HEK293 (cell line): Measurements from ENCODE around the gene HSP90AA1.

Experiments
- EGR2 ChIP-seq: fragments of 450-650 bp; formaldehyde crosslinking; IDR thresholded peaks from 2 replicates; pipeline ENCODE4 v1.5.1; 2016; ENCODE audit warnings: low read depth, missing biosample characterization, missing genetic modification characterization
- KLF1 ChIP-seq: fragments of 450-650 bp; formaldehyde crosslinking; IDR thresholded peaks from 2 replicates; pipeline ENCODE4 v1.5.1; 2016; ENCODE audit warnings: missing biosample characterization, missing genetic modification characterization
- KLF10 ChIP-seq: fragments of 450-650 bp; IDR thresholded peaks from 2 replicates; pipeline ENCODE4 v1.5.1; 2018; ENCODE audit warnings: missing biosample characterization, mild to moderate bottlenecking, missing genetic modification characterization
- KLF8 ChIP-seq: fragments of 450-650 bp; formaldehyde crosslinking; IDR thresholded peaks from 2 replicates; pipeline ENCODE4 v1.5.1; 2016; ENCODE audit warnings: missing biosample characterization, missing genetic modification characterization
- PRDM4 ChIP-seq: fragments of 450-650 bp; formaldehyde crosslinking; IDR thresholded peaks from 2 replicates; pipeline ENCODE4 v1.5.1; 2017; ENCODE audit warnings: missing biosample characterization, missing genetic modification characterization
- REPIN1 ChIP-seq: fragments of 450-650 bp; formaldehyde crosslinking; IDR thresholded peaks from 2 replicates; pipeline ENCODE4 v1.5.1; 2017; ENCODE audit warnings: missing biosample characterization, missing genetic modification characterization, low read depth
- SP3 ChIP-seq: fragments of 450-650 bp; formaldehyde crosslinking; IDR thresholded peaks from 2 replicates; pipeline ENCODE4 v1.5.1; 2016; ENCODE audit warnings: missing biosample characterization, missing genetic modification characterization
- ZBTB20 ChIP-seq: fragments of 450-650 bp; formaldehyde crosslinking; IDR thresholded peaks from 2 replicates; pipeline ENCODE4 v1.5.1; 2016; ENCODE audit warnings: missing biosample characterization, missing genetic modification characterization
- ZBTB21 ChIP-seq: fragments of 450-650 bp; formaldehyde crosslinking; IDR thresholded peaks from 2 replicates; pipeline ENCODE4 v1.5.1; 2017; ENCODE audit warnings: missing biosample characterization, missing genetic modification characterization
- ZBTB6 ChIP-seq: fragments of 450-650 bp; formaldehyde crosslinking; IDR thresholded peaks from 2 replicates; pipeline ENCODE4 v1.5.1; 2017; ENCODE audit warnings: missing biosample characterization, missing genetic modification characterization
- ZFP37 ChIP-seq: fragments of 450-650 bp; formaldehyde crosslinking; IDR thresholded peaks from 2 replicates; pipeline ENCODE4 v1.5.1; 2016; ENCODE audit warnings: missing biosample characterization, missing genetic modification characterization
- ZNF155 ChIP-seq: fragments of 450-650 bp; formaldehyde crosslinking; IDR thresholded peaks from 2 replicates; pipeline ENCODE4 v1.5.1; 2016; ENCODE audit warnings: missing biosample characterization, missing genetic modification characterization
- ZNF174 ChIP-seq: fragments of 450-650 bp; formaldehyde crosslinking; IDR thresholded peaks from 2 replicates; pipeline ENCODE4 v1.5.0; 2017; ENCODE audit warnings: missing biosample characterization, mild to moderate bottlenecking, missing genetic modification characterization
- ZNF2 ChIP-seq: fragments of 450-650 bp; formaldehyde crosslinking; IDR thresholded peaks from 2 replicates; pipeline ENCODE4 v1.5.1; 2016; ENCODE audit warnings: missing biosample characterization, missing genetic modification characterization
- ZNF239 ChIP-seq: fragments of 450-650 bp; formaldehyde crosslinking; IDR thresholded peaks from 2 replicates; pipeline ENCODE4 v1.5.1; 2016; ENCODE audit warnings: missing biosample characterization, missing genetic modification characterization
- ZNF292 ChIP-seq: fragments of 450-650 bp; formaldehyde crosslinking; IDR thresholded peaks from 2 replicates; pipeline ENCODE4 v1.5.1; 2016; ENCODE audit warnings: low read depth, missing biosample characterization, missing genetic modification characterization, borderline replicate concordance
- ZNF366 ChIP-seq: fragments of 450-650 bp; formaldehyde crosslinking; conservative IDR thresholded peaks from 2 replicates; pipeline ENCODE4 v1.5.1; 2016; ENCODE audit warnings: missing biosample characterization, missing genetic modification characterization
- ZNF501 ChIP-seq: fragments of 450-650 bp; formaldehyde crosslinking; IDR thresholded peaks from 2 replicates; pipeline ENCODE4 v1.5.1; 2016; ENCODE audit warnings: missing biosample characterization, missing genetic modification characterization
- ZNF529 ChIP-seq: fragments of 450-650 bp; formaldehyde crosslinking; IDR thresholded peaks from 2 replicates; pipeline ENCODE4 v1.5.1; 2017; ENCODE audit warnings: missing genetic modification characterization, missing biosample characterization; ENCODE audit not compliant: insufficient replicate concordance
- ZNF530 ChIP-seq: fragments of 450-650 bp; formaldehyde crosslinking; IDR thresholded peaks from 2 replicates; pipeline ENCODE4 v1.5.1; 2016; ENCODE audit warnings: low read depth, missing biosample characterization, missing genetic modification characterization
- ZNF544 ChIP-seq: fragments of 450-650 bp; formaldehyde crosslinking; IDR thresholded peaks from 2 replicates; pipeline ENCODE4 v1.5.0; 2017; ENCODE audit warnings: missing biosample characterization, missing genetic modification characterization
- ZNF560 ChIP-seq: fragments of 450-650 bp; formaldehyde crosslinking; IDR thresholded peaks from 2 replicates; pipeline ENCODE4 v1.5.1; 2017; ENCODE audit warnings: missing biosample characterization, missing genetic modification characterization, borderline replicate concordance
- ZNF626 ChIP-seq: fragments of 450-650 bp; sonication (Bioruptor Pico); formaldehyde crosslinking; IDR thresholded peaks from 2 replicates; pipeline ENCODE4 v1.5.1; 2018; ENCODE audit warnings: missing biosample characterization, missing genetic modification characterization, inconsistent platforms
- ZNF658 ChIP-seq: fragments of 450-650 bp; formaldehyde crosslinking; IDR thresholded peaks from 2 replicates; pipeline ENCODE4; 2016; ENCODE audit warnings: missing biosample characterization, missing genetic modification characterization
- ZNF664 ChIP-seq: fragments of 450-650 bp; formaldehyde crosslinking; IDR thresholded peaks from 2 replicates; pipeline ENCODE4 v1.5.1; 2016; ENCODE audit warnings: missing biosample characterization, missing genetic modification characterization
- ZNF692 ChIP-seq: fragments of 450-650 bp; formaldehyde crosslinking; IDR thresholded peaks from 2 replicates; pipeline ENCODE4 v1.5.1; 2016; ENCODE audit warnings: missing biosample characterization, missing genetic modification characterization
- ZNF768 ChIP-seq: fragments of 450-650 bp; formaldehyde crosslinking; IDR thresholded peaks from 2 replicates; pipeline ENCODE4 v1.5.1; 2018; ENCODE audit warnings: missing biosample characterization, mild to moderate bottlenecking, missing genetic modification characterization
- ZNF791 ChIP-seq: fragments of 450-650 bp; formaldehyde crosslinking; IDR thresholded peaks from 2 replicates; pipeline ENCODE4 v1.5.1; 2016; ENCODE audit warnings: missing biosample characterization, missing genetic modification characterization
- TF ChIP-seq, protein P1 (sequence below): fragments of 450-650 bp; formaldehyde crosslinking; IDR thresholded peaks from 2 replicates; pipeline ENCODE4 v1.5.0; 2017; ENCODE audit warnings: missing biosample characterization, missing genetic modification characterization, borderline replicate concordance
- TF ChIP-seq, protein P2 (sequence below): fragments of 450-650 bp; formaldehyde crosslinking; IDR thresholded peaks from 2 replicates; pipeline ENCODE4 v1.5.1; 2016; ENCODE audit warnings: missing biosample characterization, missing genetic modification characterization, borderline replicate concordance

The HSP90AA1 gene

DNA sequence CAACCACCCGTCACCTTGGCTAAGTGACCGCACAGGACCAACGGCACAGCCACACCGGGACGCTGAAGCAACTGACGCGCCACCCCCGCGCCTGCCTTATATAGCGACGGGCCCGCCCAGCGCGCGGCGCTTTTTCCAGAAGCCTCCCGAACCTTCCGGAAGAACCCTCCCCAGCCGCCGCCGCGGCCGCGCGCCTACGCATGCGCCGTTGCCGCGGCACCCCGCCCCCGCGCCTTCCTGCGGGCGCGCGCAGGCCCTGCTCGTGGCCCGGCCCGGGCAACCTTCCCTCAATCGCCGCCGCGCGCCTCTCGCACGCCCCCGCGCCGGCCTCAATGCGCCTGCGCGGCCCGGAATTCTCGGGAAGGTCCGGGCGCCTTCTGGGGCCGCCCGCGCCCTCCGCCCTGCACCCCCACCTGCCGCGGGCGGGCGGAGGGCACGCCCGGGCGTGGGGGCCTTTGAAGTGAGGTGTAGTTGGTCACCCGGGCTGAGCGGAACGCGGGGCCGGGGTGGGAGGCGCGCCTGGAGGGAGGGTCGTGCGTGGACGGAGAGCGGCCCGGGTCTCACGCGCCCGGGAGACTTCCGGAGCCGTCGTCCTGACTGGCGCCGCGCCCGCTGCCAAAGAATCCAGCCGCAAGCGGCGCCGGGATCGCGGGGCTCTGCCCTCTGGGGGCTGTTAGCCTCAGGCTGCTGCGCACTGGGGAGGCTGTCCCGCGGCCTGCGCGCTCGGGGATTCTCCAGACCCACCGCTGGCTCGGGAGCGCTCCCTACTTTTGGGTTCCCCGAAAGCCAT, at the start of gene HSP90AA1 (continued):
- TF ChIP-seq REPIN1 (tag by site-specific recombination) (no peak), ZNF658 (tag by site-specific recombination) (no peak), ZNF626 (tag by site-specific recombination) (no peak), ZBTB20 (tag by site-specific recombination) (peak; percentile 79; the same call in 1 of the 2 replicates), KLF10 (tag by site-specific recombination) (peak; percentile 71; the same call in 1 of the 2 replicates), ZNF174 (tag by site-specific recombination) (no peak), ZNF366 (tag by site-specific recombination) (no peak), ZNF292 (tag by site-specific recombination) (no peak), ZBTB21 (tag by site-specific recombination) (no peak), EGR2 (peak; percentile 86), ZNF692 (tag by site-specific recombination) (peak; percentile 72), ZNF664 (tag by site-specific recombination) (no peak), ZNF530 (no peak), ZNF560 (tag by site-specific recombination) (no peak), ZNF791 (tag by site-specific recombination) (no peak), ZNF529 (tag by site-specific recombination) (no peak), ZNF2 (0 out of 2 replicates have a peak, but pooled peaks have one; percentile 38), ZBTB6 (tag by site-specific recombination) (peak; percentile 71), ZNF501 (tag by site-specific recombination) (peak; percentile 75; the same call in 1 of the 2 replicates), ZNF768 (tag by site-specific recombination) (no peak), KLF1 (tag by site-specific recombination) (peak; percentile 97), ZFP37 (tag by site-specific recombination) (0 out of 2 replicates have a peak, but pooled peaks have one; percentile 19), ZNF155 (tag by site-specific recombination) (no peak), KLF8 (peak; percentile 94), SP3 (peak; percentile 41; the same call in 1 of the 2 replicates), ZNF239 (tag by site-specific recombination) (0 out of 2 replicates have a peak, but pooled peaks have one; percentile 30), PRDM4 (tag by site-specific recombination) (no peak; the same call in 1 of the 2 replicates), ZNF544 (tag by site-specific recombination) (no peak)
- TF ChIP-seq, protein P1, sequence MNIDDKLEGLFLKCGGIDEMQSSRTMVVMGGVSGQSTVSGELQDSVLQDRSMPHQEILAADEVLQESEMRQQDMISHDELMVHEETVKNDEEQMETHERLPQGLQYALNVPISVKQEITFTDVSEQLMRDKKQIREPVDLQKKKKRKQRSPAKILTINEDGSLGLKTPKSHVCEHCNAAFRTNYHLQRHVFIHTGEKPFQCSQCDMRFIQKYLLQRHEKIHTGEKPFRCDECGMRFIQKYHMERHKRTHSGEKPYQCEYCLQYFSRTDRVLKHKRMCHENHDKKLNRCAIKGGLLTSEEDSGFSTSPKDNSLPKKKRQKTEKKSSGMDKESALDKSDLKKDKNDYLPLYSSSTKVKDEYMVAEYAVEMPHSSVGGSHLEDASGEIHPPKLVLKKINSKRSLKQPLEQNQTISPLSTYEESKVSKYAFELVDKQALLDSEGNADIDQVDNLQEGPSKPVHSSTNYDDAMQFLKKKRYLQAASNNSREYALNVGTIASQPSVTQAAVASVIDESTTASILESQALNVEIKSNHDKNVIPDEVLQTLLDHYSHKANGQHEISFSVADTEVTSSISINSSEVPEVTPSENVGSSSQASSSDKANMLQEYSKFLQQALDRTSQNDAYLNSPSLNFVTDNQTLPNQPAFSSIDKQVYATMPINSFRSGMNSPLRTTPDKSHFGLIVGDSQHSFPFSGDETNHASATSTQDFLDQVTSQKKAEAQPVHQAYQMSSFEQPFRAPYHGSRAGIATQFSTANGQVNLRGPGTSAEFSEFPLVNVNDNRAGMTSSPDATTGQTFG (tag by site-specific recombination) = no peak
- TF ChIP-seq, protein P2, sequence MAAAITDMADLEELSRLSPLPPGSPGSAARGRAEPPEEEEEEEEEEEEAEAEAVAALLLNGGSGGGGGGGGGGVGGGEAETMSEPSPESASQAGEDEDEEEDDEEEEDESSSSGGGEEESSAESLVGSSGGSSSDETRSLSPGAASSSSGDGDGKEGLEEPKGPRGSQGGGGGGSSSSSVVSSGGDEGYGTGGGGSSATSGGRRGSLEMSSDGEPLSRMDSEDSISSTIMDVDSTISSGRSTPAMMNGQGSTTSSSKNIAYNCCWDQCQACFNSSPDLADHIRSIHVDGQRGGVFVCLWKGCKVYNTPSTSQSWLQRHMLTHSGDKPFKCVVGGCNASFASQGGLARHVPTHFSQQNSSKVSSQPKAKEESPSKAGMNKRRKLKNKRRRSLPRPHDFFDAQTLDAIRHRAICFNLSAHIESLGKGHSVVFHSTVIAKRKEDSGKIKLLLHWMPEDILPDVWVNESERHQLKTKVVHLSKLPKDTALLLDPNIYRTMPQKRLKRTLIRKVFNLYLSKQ = no peak
